A549 (cell line): ENCODE measurements around the gene INPP5A. TPM values are rescaled to one million over a fixed set of nuclear protein-coding genes. Genes with fewer than 3 reads are reported as not detected.
"Not testable (repeated sequence)": the region's sequence is repeated elsewhere in the genome, so short reads cannot be mapped to it uniquely, and the experiment has no call there.

ENCODE experiments used
- ATAC-seq, 2 experiments: fragments of 200-7000 bp in 1 of 2; fragments of >200 bp in 1 of 2; cut with Nextera tagmentation in 1 of 2; cut with Tn5 transposase in 1 of 2; 3 replicates each; pipeline versions ENCODE4 v1.8.0 to v1.9.1; 2018 to 2020; ENCODE audit warnings: mild to moderate bottlenecking in 1 of 2, moderate library complexity in 1 of 2
- CTCF ChIA-PET: fragments of 300-600 bp; sonication (Branson Sonifier 250); formaldehyde crosslinking; extraction: SDS; loops from one replicate; lab custom pipeline; 2021; ENCODE audit warnings: antibody characterized with exemption, inconsistent platforms; lab: Yijun Ruan, JAX
- POLR2A ChIA-PET: fragments of 350-600 bp; formaldehyde crosslinking; extraction: SDS; loops from one replicate; lab custom pipeline; 2021; ENCODE audit warnings: antibody characterized with exemption, inconsistent platforms; lab: Yijun Ruan, JAX
- DNase-seq, 2 experiments: peaks; one replicate each; pipeline versions ENCODE4 v3.0.0 to v3.0.0-alpha.2; 2011 to 2016; ENCODE audit warnings: low read depth in 1 of 2, low spot score in 1 of 2
- FAIRE-seq: peaks from 2 replicates; lab custom pipeline; 2011; peaks lifted over from hg19 to GRCh38; lab: Jason Lieb, UNC
- H3K27ac ChIP-seq, 2 experiments: fragments of >200 bp; sonication (Bioruptor Twin); formaldehyde crosslinking; 3 replicates each; pipeline ENCODE4 v1.5.1; 2016 to 2017
- H3K4me1 ChIP-seq: fragments of >200 bp; sonication (Bioruptor Twin); formaldehyde crosslinking; 3 replicates; pipeline ENCODE4 v1.6.1; 2016
- H3K4me2 ChIP-seq: fragments of >200 bp; sonication (Bioruptor Twin); formaldehyde crosslinking; 3 replicates; pipeline ENCODE4 v1.6.1; 2016
- H3K4me3 ChIP-seq: fragments of >200 bp; sonication (Bioruptor Twin); formaldehyde crosslinking; 3 replicates; pipeline ENCODE4 v1.5.1; 2016
- H3K9me3 ChIP-seq: fragments of >200 bp; sonication (Bioruptor Twin); formaldehyde crosslinking; 3 replicates; pipeline ENCODE4 v1.6.1; 2016
- ATOH8 ChIP-seq: fragments of 250-450 bp; sonication (Bioruptor Pico); IDR thresholded peaks from 2 replicates; pipeline ENCODE4 v1.5.0; 2020; ENCODE audit warnings: low read depth, mild to moderate bottlenecking, moderate library complexity
- CHD2 ChIP-seq: fragments of 150-350 bp; IDR thresholded peaks from 2 replicates; pipeline ENCODE4 v1.6.1; 2014; ENCODE audit warnings: low read length; ENCODE audit not compliant: partially characterized antibody
- CTCF ChIP-seq: fragments of >200 bp; sonication (Bioruptor Twin); formaldehyde crosslinking; IDR thresholded peaks from 3 replicates; pipeline ENCODE4 v1.5.1; 2016
- FOSL2 ChIP-seq, 2 experiments: fragments of 450-650 bp in 1 of 2; fragments of >200 bp in 1 of 2; sonication (Bioruptor Twin) in 1 of 2; formaldehyde crosslinking; IDR thresholded peaks; 2 replicates each; pipeline versions ENCODE4 v1.5.0 to v1.6.1; 2016 to 2020; ENCODE audit warnings: mild to moderate bottlenecking in 1 of 2, moderate library complexity in 1 of 2
- HEYL ChIP-seq: fragments of 250-450 bp; sonication (Bioruptor Pico); IDR thresholded peaks from 2 replicates; pipeline ENCODE4 v1.8.0; 2021; ENCODE audit warnings: mild to moderate bottlenecking, moderate library complexity
- HMGXB4 ChIP-seq: fragments of 250-450 bp; sonication (Bioruptor Pico); IDR thresholded peaks from 2 replicates; pipeline ENCODE4 v1.5.0; 2021; ENCODE audit warnings: mild to moderate bottlenecking, moderate library complexity, borderline replicate concordance
- HOXB5 ChIP-seq: fragments of 250-450 bp; sonication (Bioruptor Pico); IDR thresholded peaks from 2 replicates; pipeline ENCODE4 v1.5.0; 2020; ENCODE audit warnings: mild to moderate bottlenecking, moderate library complexity
- KDM5A ChIP-seq: fragments of 200-600 bp; sonication (generic); IDR thresholded peaks from 2 replicates; pipeline ENCODE4 v1.6.1; 2016; ENCODE audit warnings: antibody characterized with exemption, mild to moderate bottlenecking
- NR3C1 ChIP-seq: fragments of >200 bp; sonication (Bioruptor Twin); formaldehyde crosslinking; IDR thresholded peaks from 3 replicates; pipeline ENCODE4 v1.6.1; 2017
- PBX3 ChIP-seq: IDR thresholded peaks from 2 replicates; pipeline ENCODE4 v1.6.1; 2012
- POLR2A ChIP-seq: IDR thresholded peaks from 2 replicates; pipeline ENCODE4 v1.6.1; 2012; ENCODE audit warnings: mild to moderate bottlenecking, low read length
- RAD21 ChIP-seq, 2 experiments: fragments of >200 bp in 1 of 2; sonication (Bioruptor Twin) in 1 of 2; formaldehyde crosslinking in 1 of 2; IDR thresholded peaks in 1 of 2; conservative IDR thresholded peaks in 1 of 2; 2 replicates in 1 of 2; 3 replicates in 1 of 2; pipeline ENCODE4 v1.6.1; 2012 to 2018; ENCODE audit warnings: inconsistent platforms in 1 of 2
- RFX5 ChIP-seq: fragments of 450-650 bp; IDR thresholded peaks from 2 replicates; pipeline ENCODE4 v1.7.1; 2014; ENCODE audit warnings: antibody characterized with exemption, mild to moderate bottlenecking, moderate library complexity
- SREBF2 ChIP-seq: fragments of 450-650 bp; IDR thresholded peaks from 2 replicates; pipeline ENCODE4 v1.6.1; 2014; ENCODE audit warnings: mild to moderate bottlenecking, moderate library complexity
- USF2 ChIP-seq: fragments of 450-650 bp; IDR thresholded peaks from 2 replicates; pipeline ENCODE4 v1.6.1; 2014; ENCODE audit warnings: antibody characterized with exemption
- ZC3H11A ChIP-seq: fragments of 450-650 bp; IDR thresholded peaks from 2 replicates; pipeline ENCODE4 v1.6.1; 2014; ENCODE audit warnings: antibody characterized with exemption, mild to moderate bottlenecking
- ZFP36 ChIP-seq: fragments of 450-650 bp; IDR thresholded peaks from 2 replicates; pipeline ENCODE4 v1.6.1; 2014; ENCODE audit warnings: borderline replicate concordance; ENCODE audit not compliant: partially characterized antibody
- ZSCAN20 ChIP-seq: fragments of 250-450 bp; sonication (Bioruptor Pico); IDR thresholded peaks from 2 replicates; pipeline ENCODE4 v1.8.0; 2022; ENCODE audit warnings: mild to moderate bottlenecking, moderate library complexity
- WGBS: methylation state at CpG from one replicate; pipeline ENCODE4 v1.1.6; 2017; ENCODE audit errors: missing lambda C conversion rate; 5-methylcytosine and 5-hydroxymethylcytosine counted together
- polyA plus RNA-seq, 4 experiments: library from polyadenylated mRNA; depleted of rRNA in 3 of 4; stranded (reverse); fragments of >200 nt; fragmentation: RNase III in 1 of 4; extraction: RNeasy Plus Mini Kit Qiagen cat#74134 plus additional on column Dnase treatment in 1 of 4; gene quantifications; 2 replicates in 3 of 4; 3 replicates in 1 of 4; pipeline ENCODE4 v1.2.3, GENCODE V29; 2011 to 2017

The INPP5A gene
- polyA plus RNA-seq, 2 of the 4 experiments (the other 2 are of a cell fraction), result 13.7 to 15.1 TPM

- POLR2A ChIA-PET, result interaction anchor here (1.3 kb wide), 1 partner anchor 36 kb away, joined by 6 read pairs; no protein-coding TSS in a partner anchor
- ATAC-seq, result peak in 1 of 2 experiments; percentile 48; a peak in 4 of 6 replicates
- no peak for FAIRE-seq
These were observed 35.0 kb downstream of the INPP5A start for GRCh38 chr10:132572545-132572937.

GRCh38 chr10:132572946-132573345 is 35.4 kb downstream of the INPP5A start:
- H3K4me1 ChIP-seq, result peaks cover 49% of the 10 kb centered on the region
- WGBS, result 94% methylated on average over 12 of the region's 12 CpGs
- H3K9me3 ChIP-seq, DNase-seq, POLR2A ChIA-PET, H3K4me3 ChIP-seq, FAIRE-seq, ATAC-seq, H3K27ac ChIP-seq: not testable (repeated sequence)
- CTCF ChIA-PET, result interaction anchor here (1.9 to 2.6 kb wide), 3 partner anchors 8 to 113 kb away, joined by 4 to 12 read pairs (median 7); no protein-coding TSS in a partner anchor
- H3K4me2 ChIP-seq, result peak overlapping the region; percentile 74; the same call in 2 of the 3 replicates

More at GRCh38 chr10:132572545-132572937, 35.0 kb downstream of the INPP5A start:
- CTCF ChIA-PET, result interaction anchor here (1.8 to 2.6 kb wide), 4 partner anchors 8 to 113 kb away, joined by 4 to 12 read pairs (median 6); no protein-coding TSS in a partner anchor
- peak overlapping the region; percentile 11 to 59; a peak in 4 of 6 replicates for H3K27ac ChIP-seq
- WGBS, result 24% methylated on average over 7 of the region's 7 CpGs
- H3K9me3 ChIP-seq, result no peaks in the 10 kb centered on the region
- peak; percentile 23 to 44 for DNase-seq
- H3K4me1 ChIP-seq, result peaks cover 46% of the 10 kb centered on the region
- no peak for TF ChIP-seq PBX3
- TF ChIP-seq HMGXB4 (CRISPR knock-in tag), result no peak
- no peak for TF ChIP-seq KDM5A
- peak overlapping the region; percentile 74 for H3K4me2 ChIP-seq
- no peak overlapping the region for H3K4me3 ChIP-seq

- DNase-seq (no peak), FAIRE-seq (no peak)
- CTCF ChIA-PET, result interaction anchor here (8.4 kb wide), 1 partner anchor 114 kb away, joined by 133 read pairs; no protein-coding TSS in a partner anchor
- H3K4me2 ChIP-seq, result peak overlapping the region; percentile 57; the same call in 1 of the 3 replicates
- H3K4me1 ChIP-seq, result peaks cover 49% of the 10 kb centered on the region
- no peaks in the 10 kb centered on the region for H3K9me3 ChIP-seq
- no peak overlapping the region; a peak in 1 of 6 replicates for H3K27ac ChIP-seq
- TF ChIP-seq NR3C1 (no peak), POLR2A (no peak), CTCF (no peak)
- TF ChIP-seq, all 56 proteins: peak for 0
- WGBS, result 92% methylated on average over 8 of the region's 8 CpGs
- no peak for ATAC-seq
- POLR2A ChIA-PET, result no interaction called here
- H3K4me3 ChIP-seq, result no peak overlapping the region
These were observed 36.7 kb downstream of the INPP5A start for GRCh38 chr10:132574288-132574687.

GRCh38 chr10:132574783-132575319 is 37.3 kb downstream of the INPP5A start:
- 71% methylated on average over 14 of the region's 19 CpGs for WGBS
- H3K4me3 ChIP-seq, result no peak overlapping the region
- ChIA-PET CTCF (interaction anchor here (1.2 to 8.4 kb wide), 4 partner anchors 80 to 120 kb away, joined by 3 to 133 read pairs (median 10); no protein-coding TSS in a partner anchor), POLR2A (no interaction called here)
- no peaks in the 10 kb centered on the region for H3K9me3 ChIP-seq
- peak overlapping the region; percentile 57 for H3K4me2 ChIP-seq
- FAIRE-seq (no peak), ATAC-seq (peak in 1 of 2 experiments; percentile 2; a peak in 1 of 6 replicates), DNase-seq (no peak)
- H3K27ac ChIP-seq, result peak overlapping the region in 1 of 2 experiments; percentile 65; a peak in 2 of 6 replicates
- peaks cover 49% of the 10 kb centered on the region for H3K4me1 ChIP-seq
- no peak for TF ChIP-seq RAD21 (conservative IDR thresholded peaks at IDR 0.05 in 1 of 2, IDR thresholded peaks at IDR 0.05 in 1 of 2)
- TF ChIP-seq ZC3H11A, result no peak
- TF ChIP-seq HEYL, result no peak
- no peak for TF ChIP-seq HOXB5
- no peak for TF ChIP-seq POLR2A
- TF ChIP-seq ZSCAN20 (CRISPR knock-in tag), result no peak
- no peak for TF ChIP-seq SREBF2
- no peak for TF ChIP-seq NR3C1
- no peak for TF ChIP-seq ZFP36
- no peak for TF ChIP-seq USF2
- TF ChIP-seq CHD2, result no peak
- no peak for TF ChIP-seq RFX5
- TF ChIP-seq ATOH8 (CRISPR knock-in tag), result no peak
- no peak for TF ChIP-seq CTCF
- TF ChIP-seq FOSL2 (IDR thresholded peaks at IDR 0.05), result no peak
- TF ChIP-seq FOSL2 (CRISPR knock-in tag; IDR thresholded peaks at IDR 0.05), result no peak
